Activated B cell treated with CpG ODN at 0.5 μM for 24 hours (primary cell): ENCODE data around the gene TLNRD1. TPM values are rescaled to one million over a fixed set of nuclear protein-coding genes. Genes with fewer than 3 reads are reported as not detected.

Experiments used
- ATAC-seq: fragments of 200-7000 bp; cut with Tn5 transposase; one replicate; pipeline ENCODE4 v1.10.0; 2021; ENCODE audit warnings: low read depth, mild to moderate bottlenecking, moderate library complexity
- CTCF ChIA-PET: fragments of 350-600 bp; sonication (Branson Sonifier 250); formaldehyde crosslinking; loops from one replicate; lab custom pipeline; 2021; ENCODE audit warnings: antibody characterized with exemption; lab: Charles Lee
- POLR2A ChIA-PET: fragments of 350-600 bp; sonication (Branson Sonifier 250); formaldehyde crosslinking; loops from one replicate; lab custom pipeline; 2021; ENCODE audit warnings: antibody characterized with exemption; lab: Charles Lee
- DNase-seq: peaks from one replicate; pipeline ENCODE4 v3.0.0; 2022
- H3K27ac Mint-ChIP-seq: one replicate; pipeline ENCODE4 v1.8.0; 2020; ENCODE audit warnings: mixed read lengths
- H3K27me3 Mint-ChIP-seq: one replicate; pipeline ENCODE4 v1.8.0; 2021; ENCODE audit warnings: mixed read lengths
- H3K36me3 Mint-ChIP-seq: one replicate; pipeline ENCODE4 v1.8.0; 2021; ENCODE audit warnings: low read depth, mixed read lengths
- H3K4me1 Mint-ChIP-seq: one replicate; pipeline ENCODE4 v1.8.0; 2021; ENCODE audit warnings: mixed read lengths
- H3K4me3 Mint-ChIP-seq: one replicate; pipeline ENCODE4 v1.8.0; 2020; ENCODE audit warnings: mild to moderate bottlenecking, mixed read lengths
- H3K9me3 Mint-ChIP-seq: one replicate; pipeline ENCODE4 v1.8.0; 2020; ENCODE audit warnings: mixed read lengths
- CTCF ChIP-seq: fragments of 200-600 bp; IDR thresholded peaks from one replicate; pipeline ENCODE4 v1.8.0; 2022; ENCODE audit warnings: antibody characterized with exemption, mild to moderate bottlenecking
- intact Hi-C: fragments of 100-400 bp; cut with micrococcal nuclease; formaldehyde crosslinking; loops from one replicate; pipeline ENCODE4 v1.15.1; 2024
- total RNA-seq: library from RNA; stranded (reverse); gene quantifications from 2 replicates; pipeline ENCODE4 v1.2.3, GENCODE V29; 2022

TLNRD1 gene
- total RNA-seq, 1 donor from 2014 or later = 25.7 TPM

GRCh38 chr15:81023483-81024264 lies 23.0 kb downstream of the TLNRD1 start:
- ATAC-seq = peak; percentile 82
- no peaks in the 10 kb centered on the region for H3K9me3 Mint-ChIP-seq
- H3K4me1 Mint-ChIP-seq = peaks cover 18% of the 10 kb centered on the region
- no peaks in the 10 kb centered on the region for H3K27me3 Mint-ChIP-seq
- no peak for TF ChIP-seq CTCF
- H3K4me3 Mint-ChIP-seq = peak overlapping the region; percentile 78
- CTCF ChIA-PET = interaction anchor here (0.7 to 1.7 kb wide), 2 partner anchors 44 to 87 kb away, joined by 3 read pairs; no protein-coding TSS in a partner anchor
- intact Hi-C loops = loop anchor here (1.0 kb wide), 5 partner anchors 23 to 270 kb away; partner anchors contain the start of genes MESD and TLNRD1
- peak; percentile 35 for DNase-seq
- POLR2A ChIA-PET = interaction anchor here (0.6 to 1.9 kb wide), 6 partner anchors 16 to 269 kb away, joined by 3 to 26 read pairs (median 4); partner anchors contain the start of genes MESD and TLNRD1
- peak overlapping the region; percentile 91 for H3K27ac Mint-ChIP-seq
- H3K36me3 Mint-ChIP-seq = no peaks in the 10 kb centered on the region

- no peak for TF ChIP-seq CTCF
- Mint-ChIP-seq H3K4me3 (peak overlapping the region; percentile 8), H3K27ac (peak overlapping the region; percentile 91), H3K9me3 (no peaks in the 10 kb centered on the region), H3K4me1 (peaks cover 18% of the 10 kb centered on the region), H3K36me3 (no peaks in the 10 kb centered on the region), H3K27me3 (no peaks in the 10 kb centered on the region)
- CTCF ChIA-PET = interaction anchor here (0.7 to 1.7 kb wide), 2 partner anchors 45 to 87 kb away, joined by 3 read pairs; no protein-coding TSS in a partner anchor
- POLR2A ChIA-PET = interaction anchor here (0.6 to 1.9 kb wide), 6 partner anchors 15 to 268 kb away, joined by 3 to 26 read pairs (median 4); partner anchors contain the start of genes MESD and TLNRD1
- ATAC-seq = no peak
- no peak for DNase-seq
- intact Hi-C loops = no loop called here
These were observed 23.6 kb downstream of the TLNRD1 start for GRCh38 chr15:81024265-81024872.

- Mint-ChIP-seq H3K36me3 (no peaks in the 10 kb centered on the region), H3K4me3 (no peak overlapping the region), H3K9me3 (no peaks in the 10 kb centered on the region), H3K27me3 (no peaks in the 10 kb centered on the region), H3K4me1 (peaks cover 23% of the 10 kb centered on the region), H3K27ac (no peak overlapping the region)
- ChIA-PET CTCF (interaction anchor here (1.7 kb wide), 1 partner anchor 86 kb away, joined by 3 read pairs; no protein-coding TSS in a partner anchor), POLR2A (interaction anchor here (1.9 kb wide), 1 partner anchor 24 kb away, joined by 26 read pairs; the partner anchor contains the start of gene TLNRD1)
- TF ChIP-seq CTCF = no peak
- DNase-seq = no peak
- intact Hi-C loops = no loop called here
- no peak for ATAC-seq
These were observed 24.2 kb downstream of the TLNRD1 start for GRCh38 chr15:81024936-81025335.

- Mint-ChIP-seq H3K4me1 (peaks cover 29% of the 10 kb centered on the region), H3K9me3 (no peaks in the 10 kb centered on the region), H3K4me3 (no peak overlapping the region), H3K36me3 (no peaks in the 10 kb centered on the region), H3K27ac (no peak overlapping the region), H3K27me3 (no peaks in the 10 kb centered on the region)
- DNase-seq = no peak
- ChIA-PET CTCF (interaction anchor here (1.0 kb wide), 1 partner anchor 240 kb away, joined by 4 read pairs; no protein-coding TSS in a partner anchor), POLR2A (no interaction called here)
- intact Hi-C loops = no loop called here
- no peak for ATAC-seq
- no peak for TF ChIP-seq CTCF
These were observed 25.1 kb downstream of the TLNRD1 start for GRCh38 chr15:81025721-81026370.
